ENCODE measurements around the gene PUS7L.

PUS7L gene

GRCh38 chr12:43730283-43730682 lies 28.3 kb downstream of the PUS7L start:
- ATAC-seq = no peak
- TF ChIP-seq CSDC2 (CRISPR knock-in tag; IDR thresholded peaks at IDR 0.05) = no peak
- no peak for TF ChIP-seq CSRNP3 (CRISPR knock-in tag; IDR thresholded peaks at IDR 0.05)
- no peak for TF ChIP-seq PPARA (CRISPR knock-in tag; IDR thresholded peaks at IDR 0.05; ENCODE audit: borderline replicate concordance)

- TF ChIP-seq PPARA (CRISPR knock-in tag; IDR thresholded peaks at IDR 0.05; ENCODE audit: borderline replicate concordance) = no peak
- no peak for TF ChIP-seq GLIS3 (CRISPR knock-in tag; IDR thresholded peaks at IDR 0.05)
- no peak for TF ChIP-seq CSDC2 (CRISPR knock-in tag; IDR thresholded peaks at IDR 0.05)
- TF ChIP-seq ARNTL (CRISPR knock-in tag; IDR thresholded peaks at IDR 0.05; ENCODE audit: borderline replicate concordance, low read depth) = no peak
- no peak for TF ChIP-seq ISL1 (CRISPR knock-in tag; IDR thresholded peaks at IDR 0.05)
- TF ChIP-seq ZC3H10 (CRISPR knock-in tag; IDR thresholded peaks at IDR 0.05) = no peak
- TF ChIP-seq ESRRG (CRISPR knock-in tag; IDR thresholded peaks at IDR 0.05) = no peak
- no peak for TF ChIP-seq PATZ1 (CRISPR knock-in tag; IDR thresholded peaks at IDR 0.05; ENCODE audit: borderline replicate concordance)
- no peak for TF ChIP-seq ZFP30 (CRISPR knock-in tag; IDR thresholded peaks at IDR 0.05)
- no peak for TF ChIP-seq TSHZ2 (CRISPR knock-in tag; IDR thresholded peaks at IDR 0.05)
- no peak for TF ChIP-seq POU6F1 (CRISPR knock-in tag; IDR thresholded peaks at IDR 0.05; ENCODE audit: borderline replicate concordance, low read depth)
- TF ChIP-seq SNAI2 (CRISPR knock-in tag; IDR thresholded peaks at IDR 0.05) = no peak
- TF ChIP-seq CREB5 (CRISPR knock-in tag; IDR thresholded peaks at IDR 0.05; ENCODE audit: low read depth) = no peak
- TF ChIP-seq ZFP3 (CRISPR knock-in tag; IDR thresholded peaks at IDR 0.05) = no peak
- no peak for TF ChIP-seq BACH2 (CRISPR knock-in tag; IDR thresholded peaks at IDR 0.05; ENCODE audit: borderline replicate concordance)
- TF ChIP-seq TCF4 (CRISPR knock-in tag; IDR thresholded peaks at IDR 0.05; ENCODE audit: borderline replicate concordance) = no peak
- no peak for TF ChIP-seq ZNF565 (CRISPR knock-in tag; conservative IDR thresholded peaks at IDR 0.05; ENCODE audit: low read depth)
- no peak for TF ChIP-seq CSRNP3 (CRISPR knock-in tag; IDR thresholded peaks at IDR 0.05)
- TF ChIP-seq RARB (CRISPR knock-in tag; IDR thresholded peaks at IDR 0.05) = no peak
- TF ChIP-seq OSR1 (CRISPR knock-in tag; IDR thresholded peaks at IDR 0.05) = no peak
- ATAC-seq = no peak
These were observed 29.9 kb downstream of the PUS7L start for GRCh38 chr12:43728698-43729097.

- no peak for ATAC-seq
- no peak for TF ChIP-seq BACH2 (CRISPR knock-in tag; IDR thresholded peaks at IDR 0.05; ENCODE audit: borderline replicate concordance)
- TF ChIP-seq TSHZ2 (CRISPR knock-in tag; IDR thresholded peaks at IDR 0.05) = no peak
- TF ChIP-seq RARB (CRISPR knock-in tag; IDR thresholded peaks at IDR 0.05) = no peak
- TF ChIP-seq POU6F1 (CRISPR knock-in tag; IDR thresholded peaks at IDR 0.05; ENCODE audit: borderline replicate concordance, low read depth) = no peak
- no peak for TF ChIP-seq ARNTL (CRISPR knock-in tag; IDR thresholded peaks at IDR 0.05; ENCODE audit: borderline replicate concordance, low read depth)
- no peak for TF ChIP-seq ZNF70 (CRISPR knock-in tag; IDR thresholded peaks at IDR 0.05)
- no peak for TF ChIP-seq ISL1 (CRISPR knock-in tag; IDR thresholded peaks at IDR 0.05)
- no peak for TF ChIP-seq TCF4 (CRISPR knock-in tag; IDR thresholded peaks at IDR 0.05; ENCODE audit: borderline replicate concordance)
- TF ChIP-seq ZNF8 (CRISPR knock-in tag; IDR thresholded peaks at IDR 0.05) = no peak
- TF ChIP-seq ZC3H10 (CRISPR knock-in tag; IDR thresholded peaks at IDR 0.05) = no peak
These were observed 30.5 kb downstream of the PUS7L start for GRCh38 chr12:43728117-43728516.

Data from SK-N-SH treated with all-trans-retinoic acid at 6 μM for 48 hours (cell line).